Measurements from ENCODE around the gene BOLA1. TPM values are rescaled to one million over a fixed set of nuclear protein-coding genes. Genes with fewer than 3 reads are reported as not detected.
A peak's percentile ranks its signal among the peaks of the same experiment; 100 is the strongest.

BOLA1 gene
- total RNA-seq, 2 experiments from 2014 or later: 23.7 to 25.4 TPM

DNA sequence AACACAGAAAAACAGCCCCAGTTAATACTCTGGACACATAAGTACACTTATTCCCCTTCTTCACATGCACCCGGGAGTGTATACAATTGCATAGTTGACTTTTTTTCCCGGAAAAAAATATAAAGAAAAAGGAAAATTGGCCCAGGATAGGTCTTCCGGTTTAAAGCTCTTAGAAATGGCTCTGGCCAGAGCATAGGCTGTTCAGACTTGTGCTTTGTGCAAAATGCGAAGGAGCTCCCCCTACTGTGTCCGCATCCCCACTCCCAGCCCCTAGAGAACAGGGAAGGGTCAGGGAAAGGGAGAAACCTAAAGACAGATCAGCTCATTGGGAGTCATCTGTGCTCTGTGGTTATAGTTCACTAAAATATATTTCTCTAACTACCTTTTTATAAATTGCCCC lies 42.8 kb downstream of the BOLA1 start:
- Mint-ChIP-seq H3K4me3 (no peak overlapping the region), H3K4me1 (peaks cover 27% of the 10 kb centered on the region), H3K36me3 (peaks cover 7% of the 10 kb centered on the region), H3K27ac (no peak overlapping the region), H3K9me3 (no peaks in the 10 kb centered on the region), H3K27me3 (no peaks in the 10 kb centered on the region)
- POLR2A ChIA-PET: interaction anchor here (0.6 to 4.2 kb wide), 3 partner anchors 8 to 55 kb away, joined by 3 to 16 read pairs (median 12); a partner anchor contains a TSS
- no peak for DNase-seq
- ATAC-seq (ENCODE audit: low read depth): no peak

DNA sequence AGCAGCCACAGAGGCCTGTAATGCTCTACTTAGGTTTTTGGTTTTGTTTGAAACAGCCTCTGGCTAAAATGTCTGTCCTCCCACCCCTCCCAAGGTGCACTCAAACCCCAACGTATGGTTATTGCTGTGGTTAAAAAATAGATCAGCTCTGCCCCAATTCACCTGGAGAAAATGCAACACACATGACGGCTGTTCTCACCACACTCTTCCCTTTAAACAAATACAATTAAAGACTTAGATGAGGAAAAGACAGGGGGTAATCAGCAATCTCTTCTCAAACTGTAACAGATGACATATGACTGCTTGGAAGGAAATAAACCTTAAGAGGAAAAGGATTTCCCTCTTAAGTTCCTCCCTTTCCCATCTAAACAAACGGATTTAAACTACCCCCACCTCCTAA lies 43.5 kb downstream of the BOLA1 start:
- Mint-ChIP-seq H3K36me3 (peaks cover 7% of the 10 kb centered on the region), H3K9me3 (no peaks in the 10 kb centered on the region), H3K4me3 (no peak overlapping the region), H3K27me3 (no peaks in the 10 kb centered on the region), H3K4me1 (peaks cover 20% of the 10 kb centered on the region), H3K27ac (peak overlapping the region; percentile 26)
- POLR2A ChIA-PET: interaction anchor here (0.6 to 4.2 kb wide), 3 partner anchors 8 to 55 kb away, joined by 3 to 16 read pairs (median 12); a partner anchor contains a TSS
- ATAC-seq (ENCODE audit: low read depth) (no peak), DNase-seq (no peak)

DNA sequence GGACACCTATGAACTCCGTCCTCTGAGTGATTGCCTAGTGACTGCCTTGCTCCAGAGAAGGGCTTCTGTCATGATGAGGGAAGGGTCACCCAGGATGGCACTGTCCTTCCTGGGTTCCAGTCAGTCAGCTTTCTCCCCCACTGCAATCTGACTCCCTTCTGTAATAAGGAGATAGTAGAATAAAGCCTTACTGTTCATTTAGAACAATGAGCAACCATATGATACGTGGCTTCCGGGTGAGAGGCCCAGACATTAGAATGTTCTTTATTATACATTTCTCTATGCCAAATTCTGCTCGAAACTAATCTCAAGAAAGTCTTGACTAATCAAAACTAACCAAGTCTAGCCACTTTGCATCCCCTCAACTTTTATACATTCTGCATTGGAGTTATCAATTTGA lies 45.8 kb downstream of the BOLA1 start:
- POLR2A ChIA-PET: no interaction called here
- DNase-seq (no peak), ATAC-seq (ENCODE audit: low read depth) (no peak)
- Mint-ChIP-seq H3K27ac (no peak overlapping the region), H3K4me3 (no peak overlapping the region), H3K27me3 (no peaks in the 10 kb centered on the region), H3K36me3 (peaks cover 8% of the 10 kb centered on the region), H3K9me3 (no peaks in the 10 kb centered on the region), H3K4me1 (peaks cover 8% of the 10 kb centered on the region)

DNA sequence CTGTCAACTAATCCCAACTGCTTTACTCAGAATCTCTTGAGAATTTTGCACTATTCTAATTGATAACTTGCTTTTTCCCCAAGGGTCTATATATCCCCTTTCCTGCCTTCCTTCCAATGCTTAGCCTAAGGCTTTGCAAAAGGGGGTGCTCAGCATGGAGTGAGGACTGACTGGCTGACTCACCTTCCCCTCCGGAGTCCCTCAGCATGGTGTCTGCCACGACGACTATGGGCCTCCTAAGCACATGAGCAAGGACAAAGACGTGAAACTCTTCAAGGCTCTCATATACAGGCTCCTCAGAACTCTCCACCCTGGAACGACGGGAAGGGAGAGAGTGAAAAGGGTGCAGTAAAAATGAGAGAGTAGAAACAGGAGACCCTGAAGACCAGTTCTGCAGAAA lies 50.5 kb downstream of the BOLA1 start:
- peaks cover 17% of the 10 kb centered on the region for H3K36me3 Mint-ChIP-seq
- no peak overlapping the region for H3K4me3 Mint-ChIP-seq
- no peak for ATAC-seq (ENCODE audit: low read depth)
- no peak overlapping the region for H3K27ac Mint-ChIP-seq
- DNase-seq: no peak
- no peaks in the 10 kb centered on the region for H3K27me3 Mint-ChIP-seq
- H3K4me1 Mint-ChIP-seq: no peaks in the 10 kb centered on the region
- H3K9me3 Mint-ChIP-seq: no peaks in the 10 kb centered on the region
- POLR2A ChIA-PET: interaction anchor here (1.0 kb wide), 1 partner anchor 7 kb away, joined by 3 read pairs; no protein-coding TSS in a partner anchor

Other genes with a start within 250 kb of the BOLA1 start
- 1 to 10 TPM in 1 of 2 experiments, under 1 TPM in 1; 0.48 to 1.2 TPM for gene FCGR1A, start 116.9 kb upstream of the BOLA1 start, total RNA-seq
- gene SV2A, start 18.3 kb downstream of the BOLA1 start, total RNA-seq: 10 to 100 TPM; 23.9 to 27.5 TPM
- gene SF3B4, start 28.2 kb downstream of the BOLA1 start, total RNA-seq: 10 to 100 TPM; 72.1 to 74.8 TPM
- 1 to 10 TPM; 1.6 to 1.8 TPM for gene MTMR11, start 37.3 kb downstream of the BOLA1 start, total RNA-seq
- 10 to 100 TPM; 12.8 to 13.7 TPM for gene OTUD7B, start 111.2 kb downstream of the BOLA1 start, total RNA-seq
- gene VPS45, start 168.2 kb downstream of the BOLA1 start, total RNA-seq: 10 to 100 TPM; 41.1 to 42.6 TPM

Data from activated naive CD8-positive, alpha-beta T cell treated with anti-CD3 and anti-CD28 coated beads, Interleukin-2, amount 10 ng/mL, durations not matched to agents 7 days and 5 days (primary cell).